GM21515 (cell line): Measurements from ENCODE around the gene MGAT5.

Source experiments
- ATAC-seq: cut with Tn5 transposase; IDR thresholded peaks from one replicate; pipeline ENCODE4 v1.9.1; 2021; ENCODE audit not compliant: unreplicated experiment

Gene MGAT5

GRCh38 chr2:134498654-134499053 is 244.8 kb downstream of the MGAT5 start:
- ATAC-seq = no peak

GRCh38 chr2:134499307-134499926 is 245.5 kb downstream of the MGAT5 start:
- no peak for ATAC-seq

GRCh38 chr2:134500211-134500935 is 246.5 kb downstream of the MGAT5 start:
- no peak for ATAC-seq

GRCh38 chr2:134501476-134502091 is 247.7 kb downstream of the MGAT5 start:
- no peak for ATAC-seq

GRCh38 chr2:134502104-134502503 is 248.2 kb downstream of the MGAT5 start:
- no peak for ATAC-seq
